IMR-90 (cell line): ENCODE data around the gene PAX5. TPM values are rescaled to one million over a fixed set of nuclear protein-coding genes. Genes with fewer than 3 reads are reported as not detected.

Experiments
- ATAC-seq: fragments of 200-7000 bp; cut with Tn5 transposase; 2 replicates; pipeline ENCODE4 v1.9.1; 2020; ENCODE audit warnings: low read depth, mild to moderate bottlenecking, moderate library complexity
- BruUV-seq: library from RNA; stranded (reverse); fragments of 400-500 nt; replicated peaks from 2 replicates; lab custom pipeline; 2021; lab: Mats Ljungman, UMichigan
- CTCF ChIA-PET: fragments of 300-600 bp; formaldehyde crosslinking; extraction: SDS; loops from one replicate; lab custom pipeline; 2021; ENCODE audit warnings: antibody characterized with exemption; lab: Yijun Ruan, JAX
- POLR2A ChIA-PET: fragments of 300-600 bp; sonication (Branson Sonifier 250); formaldehyde crosslinking; loops from one replicate; lab custom pipeline; 2022; ENCODE audit warnings: antibody characterized with exemption; ENCODE audit not compliant: unreplicated experiment; lab: Charles Lee
- DNase-seq: peaks from one replicate; pipeline ENCODE4 v3.0.0; 2013
- H2AFZ ChIP-seq: replicated peaks from 2 replicates; pipeline ENCODE3; 2013; ENCODE audit warnings: low read length, mild to moderate bottlenecking; ENCODE audit not compliant: poor library complexity
- H2AK5ac ChIP-seq: 2 replicates; pipeline ENCODE4 v1.6.1; 2013; ENCODE audit warnings: low read depth, low read length, inconsistent platforms
- H2AK9ac ChIP-seq: replicated peaks from 2 replicates; pipeline ENCODE3; 2013; ENCODE audit warnings: mild to moderate bottlenecking, low read depth, low read length, moderate library complexity; ENCODE audit not compliant: poor library complexity
- H2BK120ac ChIP-seq: 2 replicates; pipeline ENCODE4 v1.6.1; 2013; ENCODE audit warnings: low read depth, low read length, inconsistent platforms
- H2BK15ac ChIP-seq: 3 replicates; pipeline ENCODE4 v1.6.1; 2013; ENCODE audit warnings: low read depth, low read length, inconsistent platforms
- H2BK20ac ChIP-seq: 2 replicates; pipeline ENCODE4 v1.6.1; 2013; ENCODE audit warnings: low read depth, mild to moderate bottlenecking, inconsistent platforms, low read length, moderate library complexity
- H2BK5ac ChIP-seq: 2 replicates; pipeline ENCODE4 v1.6.1; 2013; ENCODE audit warnings: mild to moderate bottlenecking, low read depth, low read length, inconsistent platforms; ENCODE audit not compliant: poor library complexity, severe bottlenecking
- H3K14ac ChIP-seq: replicated peaks from 2 replicates; pipeline ENCODE4 v1.6.1; 2013; ENCODE audit warnings: low read depth, low read length, inconsistent platforms
- H3K18ac ChIP-seq: 2 replicates; pipeline ENCODE4 v1.6.1; 2013; ENCODE audit warnings: low read depth, low read length, control low read depth
- H3K23ac ChIP-seq: 2 replicates; pipeline ENCODE4 v1.6.1; 2013; ENCODE audit warnings: low read depth, low read length, inconsistent platforms
- H3K27ac ChIP-seq: 2 replicates; pipeline ENCODE4 v1.5.1; 2013; ENCODE audit warnings: mild to moderate bottlenecking, control low read depth, low read length; ENCODE audit not compliant: insufficient read depth
- H3K27me3 ChIP-seq: 2 replicates; pipeline ENCODE4 v1.6.1; 2013; ENCODE audit warnings: low read length; ENCODE audit not compliant: control insufficient read depth, insufficient read depth
- H3K36me3 ChIP-seq: 2 replicates; pipeline ENCODE4 v1.6.1; 2013; ENCODE audit warnings: low read length, mixed read lengths; ENCODE audit not compliant: control insufficient read depth, insufficient read depth
- H3K4ac ChIP-seq: 2 replicates; pipeline ENCODE4 v1.6.1; 2013; ENCODE audit warnings: low read depth, low read length, inconsistent platforms
- H3K4me1 ChIP-seq: 2 replicates; pipeline ENCODE4 v1.6.1; 2013; ENCODE audit warnings: low read length, mixed read lengths; ENCODE audit not compliant: control insufficient read depth, insufficient read depth
- H3K4me2 ChIP-seq: 2 replicates; pipeline ENCODE4 v1.6.1; 2013; ENCODE audit warnings: low read depth, mild to moderate bottlenecking, control low read depth, low read length, moderate library complexity
- H3K4me3 ChIP-seq: 2 replicates; pipeline ENCODE4 v1.5.1; 2013; ENCODE audit warnings: low read depth, mild to moderate bottlenecking, control low read depth, low read length, moderate library complexity; ENCODE audit not compliant: insufficient read depth
- H3K56ac ChIP-seq: 2 replicates; pipeline ENCODE4 v1.6.1; 2013; ENCODE audit warnings: low read length, inconsistent platforms; ENCODE audit not compliant: insufficient read depth; ENCODE audit errors: extremely low read depth
- H3K79me1 ChIP-seq, 2 experiments: 2 replicates each; pipeline ENCODE4 v1.6.1; 2013; ENCODE audit warnings: low read length in 2 of 2, inconsistent platforms in 1 of 2, low read depth in 1 of 2
- H3K9ac ChIP-seq: 2 replicates; pipeline ENCODE4 v1.6.1; 2013; ENCODE audit warnings: low read depth, low read length, control low read depth
- H3K9me1 ChIP-seq: 2 replicates; pipeline ENCODE4 v1.6.1; 2013; ENCODE audit warnings: low read length, inconsistent platforms; ENCODE audit not compliant: insufficient read depth
- H3K9me3 ChIP-seq: 2 replicates; pipeline ENCODE4 v1.6.1; 2013; ENCODE audit warnings: low read length; ENCODE audit not compliant: control insufficient read depth, insufficient read depth
- H4K20me1 ChIP-seq: 2 replicates; pipeline ENCODE4 v1.6.1; 2013; ENCODE audit warnings: low read length, inconsistent platforms; ENCODE audit not compliant: insufficient read depth
- H4K5ac ChIP-seq: 2 replicates; pipeline ENCODE4 v1.6.1; 2013; ENCODE audit warnings: mild to moderate bottlenecking, low read depth, low read length, control low read depth
- H4K8ac ChIP-seq, 2 experiments: 2 replicates each; pipeline ENCODE4 v1.6.1; 2013; ENCODE audit warnings: low read depth in 2 of 2, low read length in 2 of 2, control low read depth in 1 of 2, inconsistent platforms in 1 of 2
- H4K91ac ChIP-seq: 2 replicates; pipeline ENCODE4 v1.6.1; 2013; ENCODE audit warnings: low read depth, low read length, inconsistent platforms; ENCODE audit not compliant: insufficient read depth
- BHLHE40 ChIP-seq: fragments of 150-350 bp; IDR thresholded peaks from 2 replicates; pipeline ENCODE4 v1.6.1; 2016; ENCODE audit warnings: mild to moderate bottlenecking, low read depth, low read length
- CEBPB ChIP-seq: IDR thresholded peaks from 2 replicates; pipeline ENCODE4 v1.6.1; 2012; ENCODE audit warnings: low read depth, low read length, improper control_type of control experiment
- CTCF ChIP-seq: conservative IDR thresholded peaks from 2 replicates; pipeline ENCODE4 v1.5.1; 2012; ENCODE audit warnings: mild to moderate bottlenecking, low read depth, low read length, improper control_type of control experiment
- MAFK ChIP-seq: IDR thresholded peaks from 2 replicates; pipeline ENCODE4 v1.6.1; 2012; ENCODE audit warnings: low read depth, low read length, improper control_type of control experiment
- NFE2L2 ChIP-seq: fragments of 150-350 bp; IDR thresholded peaks from 2 replicates; pipeline ENCODE4 v1.6.1; 2016; ENCODE audit warnings: low read depth, mild to moderate bottlenecking, low read length
- POLR2A ChIP-seq: IDR thresholded peaks from 2 replicates; pipeline ENCODE4 v1.6.1; 2012; ENCODE audit warnings: mild to moderate bottlenecking, low read depth, low read length
- RAD21 ChIP-seq: IDR thresholded peaks from 2 replicates; pipeline ENCODE4 v1.6.1; 2012; ENCODE audit warnings: low read length, improper control_type of control experiment
- WGBS, 2 experiments: methylation state at CpG; one replicate each; pipeline versions ENCODE4 v1.1.5 to v1.1.7; 2013; ENCODE audit warnings: missing lambda C conversion rate in 2 of 2; ENCODE audit not compliant: insufficient read length in 1 of 2; ENCODE audit errors: extremely low coverage in 2 of 2; 5-methylcytosine and 5-hydroxymethylcytosine counted together
- dilution Hi-C: fragments of 300-500 bp; cut with HindIII; formaldehyde crosslinking; loops from one replicate; pipeline ENCODE4 v1.14.3; 2018; ENCODE audit warnings: low sequenced_read_pairs; ENCODE audit not compliant: unreplicated experiment
- in situ Hi-C: fragments of 300-500 bp; cut with MboI; formaldehyde crosslinking; loops from 3 replicates; pipeline ENCODE4 v1.14.3; 2019; ENCODE audit warnings: low sequenced_read_pairs, inconsistent platforms, mixed read lengths
- intact Hi-C: fragments of 100-400 bp; cut with micrococcal nuclease; formaldehyde crosslinking; loops from 2 replicates; pipeline ENCODE4 v1.10.0; 2022
- polyA plus RNA-seq, 3 experiments: library from polyadenylated mRNA; depleted of rRNA; stranded (reverse); fragments of >200 nt; gene quantifications; 2 replicates each; pipeline ENCODE4 v1.2.3, GENCODE V29; 2012; ENCODE audit warnings: low replicate concordance in 1 of 3
- total RNA-seq: library from RNA; depleted of rRNA; stranded (reverse); fragments of >200 nt; gene quantifications from 2 replicates; pipeline ENCODE4 v1.2.3, GENCODE V29; 2012
- TF ChIP-seq, protein P1 (sequence below): fragments of 150-350 bp; IDR thresholded peaks from 2 replicates; pipeline ENCODE4 v1.6.1; 2017; ENCODE audit warnings: mild to moderate bottlenecking, antibody characterized with exemption, low read length, low read depth

PAX5 gene
- total and polyA plus RNA-seq, 2 of the 4 experiments (the other 2 are of a cell fraction), result not detected

- no peak overlapping the region for H4K5ac ChIP-seq
- intact Hi-C loops, result no loop called here
Observed at GRCh38 chr9:36892279-36892678, 141.8 kb downstream of the PAX5 start.

More at GRCh38 chr9:36892279-36892678, 141.8 kb downstream of the PAX5 start:
- Histone ChIP-seq H3K27me3 (peaks cover 47% of the 10 kb centered on the region), H3K9ac (no peak overlapping the region), H2BK20ac (no peak overlapping the region), H3K56ac (no peak overlapping the region), H4K8ac (no peak overlapping the region), H2AK9ac (no peak overlapping the region), H3K4me3 (no peak overlapping the region), H3K18ac (no peak overlapping the region), H3K27ac (no peak overlapping the region), H2BK5ac (no peak overlapping the region), H2BK120ac (no peak overlapping the region), H3K4me1 (no peaks in the 10 kb centered on the region), H2BK15ac (no peak overlapping the region), H3K23ac (no peak overlapping the region), H4K91ac (no peak overlapping the region), H2AFZ (no peak overlapping the region), H3K4ac (no peak overlapping the region), H4K20me1 (no peaks in the 10 kb centered on the region), H3K14ac (no peak overlapping the region), H3K9me3 (no peaks in the 10 kb centered on the region), H3K79me1 (no peaks in the 10 kb centered on the region), H3K9me1 (no peaks in the 10 kb centered on the region), H2AK5ac (no peak overlapping the region), H3K36me3 (no peaks in the 10 kb centered on the region), H3K4me2 (no peak overlapping the region)
- no peak for DNase-seq
- no TSS peak for BruUV-seq
- ATAC-seq, result no peak
- POLR2A ChIA-PET, result no interaction called here
- no CpG with 5 or more reads among the region's 4 CpGs for WGBS, 2 experiments
- in situ Hi-C loops (no loop called here), dilution Hi-C loops (no loop called here)
- CTCF ChIA-PET, result no interaction called here
- TF ChIP-seq BHLHE40, result no peak
- no peak for TF ChIP-seq RAD21
- TF ChIP-seq NFE2L2, result no peak
- TF ChIP-seq, protein P1, sequence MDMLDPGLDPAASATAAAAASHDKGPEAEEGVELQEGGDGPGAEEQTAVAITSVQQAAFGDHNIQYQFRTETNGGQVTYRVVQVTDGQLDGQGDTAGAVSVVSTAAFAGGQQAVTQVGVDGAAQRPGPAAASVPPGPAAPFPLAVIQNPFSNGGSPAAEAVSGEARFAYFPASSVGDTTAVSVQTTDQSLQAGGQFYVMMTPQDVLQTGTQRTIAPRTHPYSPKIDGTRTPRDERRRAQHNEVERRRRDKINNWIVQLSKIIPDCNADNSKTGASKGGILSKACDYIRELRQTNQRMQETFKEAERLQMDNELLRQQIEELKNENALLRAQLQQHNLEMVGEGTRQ, result no peak
- no peak for TF ChIP-seq POLR2A
- TF ChIP-seq CEBPB, result no peak
- TF ChIP-seq MAFK, result no peak
- TF ChIP-seq CTCF, result no peak
